ENCODE data around the gene CNGB1.
"Not testable (repeated sequence)": the region's sequence is repeated elsewhere in the genome, so short reads cannot be mapped to it uniquely, and the experiment has no call there.

Gene CNGB1

GRCh38 chr16:57926041-57926440 is 44.9 kb downstream of the CNGB1 start:
- DNase-seq (ENCODE audit: low read depth) = no peak

- DNase-seq (ENCODE audit: low read depth) = no peak
Measured at GRCh38 chr16:57925310-57925709, 45.6 kb downstream of the CNGB1 start.

- DNase-seq (ENCODE audit: low read depth) = no peak
Measured at GRCh38 chr16:57924514-57924913, 46.4 kb downstream of the CNGB1 start.

- DNase-seq (ENCODE audit: low read depth) = no peak
Measured at GRCh38 chr16:57923841-57924240, 47.1 kb downstream of the CNGB1 start.

- DNase-seq (ENCODE audit: low read depth) = no peak
Measured at GRCh38 chr16:57923418-57923817, 47.5 kb downstream of the CNGB1 start.

- DNase-seq (ENCODE audit: low read depth) = no peak
Measured at GRCh38 chr16:57920880-57921229, 50.1 kb downstream of the CNGB1 start.

- DNase-seq (ENCODE audit: low read depth) = no peak
Measured at GRCh38 chr16:57920215-57920879, 50.6 kb downstream of the CNGB1 start.

GRCh38 chr16:57918994-57919393 is 51.9 kb downstream of the CNGB1 start:
- no peak for DNase-seq (ENCODE audit: low read depth)

- DNase-seq (ENCODE audit: low read depth) = no peak
Measured at GRCh38 chr16:57918444-57918843, 52.5 kb downstream of the CNGB1 start.

GRCh38 chr16:57917929-57918328 is 53.0 kb downstream of the CNGB1 start:
- not testable (repeated sequence) for DNase-seq (ENCODE audit: low read depth)

GRCh38 chr16:57917489-57917888 is 53.4 kb downstream of the CNGB1 start:
- not testable (repeated sequence) for DNase-seq (ENCODE audit: low read depth)

- no peak for DNase-seq (ENCODE audit: low read depth)
Measured at GRCh38 chr16:57916735-57917438, 54.0 kb downstream of the CNGB1 start.

- DNase-seq (ENCODE audit: low read depth) = no peak
Measured at GRCh38 chr16:57915811-57916488, 55.0 kb downstream of the CNGB1 start.

- no peak for DNase-seq (ENCODE audit: low read depth)
Measured at GRCh38 chr16:57915267-57915666, 55.7 kb downstream of the CNGB1 start.

- no peak for DNase-seq (ENCODE audit: low read depth)
Measured at GRCh38 chr16:57914244-57915173, 56.4 kb downstream of the CNGB1 start.

- DNase-seq (ENCODE audit: low read depth) = no peak
Measured at GRCh38 chr16:57912529-57913260, 58.2 kb downstream of the CNGB1 start.

- no peak for DNase-seq (ENCODE audit: low read depth)
Measured at GRCh38 chr16:57911743-57912142, 59.2 kb downstream of the CNGB1 start.

- no peak for DNase-seq (ENCODE audit: low read depth)
Measured at GRCh38 chr16:57910696-57911095, 60.2 kb downstream of the CNGB1 start.

- DNase-seq (ENCODE audit: low read depth) = no peak
Measured at GRCh38 chr16:57908409-57908987, 62.4 kb downstream of the CNGB1 start.

GRCh38 chr16:57906382-57907316 is 64.3 kb downstream of the CNGB1 start:
- DNase-seq (ENCODE audit: low read depth) = no peak

Data from GM04504 (cell line).